Mucosa of stomach (tissue), 1 donor: Measurements from ENCODE around the gene ZC3HAV1.

Source experiments
- H3K27me3 ChIP-seq: one replicate; pipeline ENCODE4 v1.7.0; 2013; ENCODE audit warnings: mild to moderate bottlenecking, low read length; ENCODE audit not compliant: control insufficient read depth, insufficient read depth
- H3K36me3 ChIP-seq: one replicate; pipeline ENCODE4 v1.7.0; 2013; ENCODE audit warnings: low read length; ENCODE audit not compliant: control insufficient read depth, insufficient read depth
- H3K4me1 ChIP-seq: one replicate; pipeline ENCODE4 v1.7.0; 2013; ENCODE audit warnings: mild to moderate bottlenecking, low read length; ENCODE audit not compliant: control insufficient read depth, insufficient read depth
- H3K4me3 ChIP-seq: one replicate; pipeline ENCODE4 v1.7.0; 2013; ENCODE audit warnings: low read length
- H3K9ac ChIP-seq: one replicate; pipeline ENCODE4 v1.7.0; 2013; ENCODE audit warnings: mild to moderate bottlenecking, low read length, moderate library complexity
- H3K9me3 ChIP-seq: one replicate; pipeline ENCODE4 v1.7.0; 2013; ENCODE audit warnings: mild to moderate bottlenecking, low read length, moderate library complexity; ENCODE audit not compliant: control insufficient read depth
- donor health status: Pancreatic carcinoma.

Gene ZC3HAV1

GRCh38 chr7:139023076-139023475, 86.4 kb downstream of the ZC3HAV1 start:
- Histone ChIP-seq H3K4me1 (no peaks in the 10 kb centered on the region), H3K27me3 (no peaks in the 10 kb centered on the region), H3K4me3 (no peak overlapping the region), H3K9ac (no peak overlapping the region), H3K36me3 (no peaks in the 10 kb centered on the region), H3K9me3 (no peaks in the 10 kb centered on the region)

- H3K9me3 ChIP-seq: no peaks in the 10 kb centered on the region
- no peaks in the 10 kb centered on the region for H3K36me3 ChIP-seq
- no peaks in the 10 kb centered on the region for H3K27me3 ChIP-seq
- H3K4me3 ChIP-seq: no peak overlapping the region
- no peak overlapping the region for H3K9ac ChIP-seq
- no peaks in the 10 kb centered on the region for H3K4me1 ChIP-seq
Observed at GRCh38 chr7:139022286-139022685, 87.2 kb downstream of the ZC3HAV1 start.

- Histone ChIP-seq H3K27me3 (no peaks in the 10 kb centered on the region), H3K4me1 (no peaks in the 10 kb centered on the region), H3K9me3 (no peaks in the 10 kb centered on the region), H3K4me3 (no peak overlapping the region), H3K36me3 (no peaks in the 10 kb centered on the region), H3K9ac (no peak overlapping the region)
Observed at GRCh38 chr7:139018910-139019309, 90.6 kb downstream of the ZC3HAV1 start.

- no peak overlapping the region for H3K4me3 ChIP-seq
- H3K27me3 ChIP-seq: no peaks in the 10 kb centered on the region
- H3K4me1 ChIP-seq: no peaks in the 10 kb centered on the region
- H3K9ac ChIP-seq: no peak overlapping the region
- H3K9me3 ChIP-seq: no peaks in the 10 kb centered on the region
- H3K36me3 ChIP-seq: no peaks in the 10 kb centered on the region
Observed at GRCh38 chr7:139016931-139017511, 92.5 kb downstream of the ZC3HAV1 start.

- no peak overlapping the region for H3K9ac ChIP-seq
- H3K9me3 ChIP-seq: no peaks in the 10 kb centered on the region
- H3K4me3 ChIP-seq: no peak overlapping the region
- no peaks in the 10 kb centered on the region for H3K36me3 ChIP-seq
- no peaks in the 10 kb centered on the region for H3K4me1 ChIP-seq
- no peaks in the 10 kb centered on the region for H3K27me3 ChIP-seq
Observed at GRCh38 chr7:139011373-139011772, 98.1 kb downstream of the ZC3HAV1 start.

GRCh38 chr7:139004321-139005090, 105.0 kb downstream of the ZC3HAV1 start:
- no peaks in the 10 kb centered on the region for H3K4me1 ChIP-seq
- no peaks in the 10 kb centered on the region for H3K27me3 ChIP-seq
- no peak overlapping the region for H3K4me3 ChIP-seq
- no peaks in the 10 kb centered on the region for H3K9me3 ChIP-seq
- H3K9ac ChIP-seq: no peak overlapping the region
- H3K36me3 ChIP-seq: no peaks in the 10 kb centered on the region

- Histone ChIP-seq H3K9ac (no peak overlapping the region), H3K36me3 (no peaks in the 10 kb centered on the region), H3K4me1 (no peaks in the 10 kb centered on the region), H3K27me3 (no peaks in the 10 kb centered on the region), H3K4me3 (no peak overlapping the region), H3K9me3 (no peaks in the 10 kb centered on the region)
Observed at GRCh38 chr7:138999414-138999813, 110.1 kb downstream of the ZC3HAV1 start.
